Body of pancreas (tissue), 4 donors: ENCODE data around the gene TMEM266.

ENCODE experiments used
- CTCF ChIP-seq, 7 experiments: fragments of 450-650 bp in 4 of 7; fragments of 200-600 bp in 3 of 7; sonication (generic) in 3 of 7; IDR thresholded peaks; one replicate each; pipeline ENCODE4 v1.5.1; 2016 to 2019; ENCODE audit warnings: antibody characterized with exemption in 7 of 7
- POLR2A ChIP-seq, 3 donors: fragments of 450-650 bp; IDR thresholded peaks; one replicate each; pipeline ENCODE4 v1.6.1; 2016; ENCODE audit warnings: antibody characterized with exemption in 3 of 3, mild to moderate bottlenecking in 2 of 3

- TF ChIP-seq POLR2A (IDR thresholded peaks at IDR 0.05) (no peak), CTCF (IDR thresholded peaks at IDR 0.05) (no peak)
These were observed 25.7 kb upstream of the TMEM266 start for GRCh38 chr15:76034111-76034510.
